Vagina (tissue), 2 donors: Measurements from ENCODE around the gene CFHR4.

ENCODE experiments used
- POLR2A ChIP-seq, 2 donors: fragments of 450-650 bp; IDR thresholded peaks; one replicate each; pipeline ENCODE4 v1.6.1; 2017; ENCODE audit warnings: antibody characterized with exemption in 2 of 2, mild to moderate bottlenecking in 2 of 2, moderate library complexity in 2 of 2
- TF ChIP-seq, protein P1 (sequence below), 3 experiments: fragments of 450-650 bp in 2 of 3; fragments of 200-600 bp in 1 of 3; sonication (generic) in 1 of 3; IDR thresholded peaks; one replicate each; pipeline ENCODE4 v1.5.1; 2017 to 2019; ENCODE audit warnings: antibody characterized with exemption in 3 of 3, mild to moderate bottlenecking in 2 of 3, moderate library complexity in 2 of 3

DNA sequence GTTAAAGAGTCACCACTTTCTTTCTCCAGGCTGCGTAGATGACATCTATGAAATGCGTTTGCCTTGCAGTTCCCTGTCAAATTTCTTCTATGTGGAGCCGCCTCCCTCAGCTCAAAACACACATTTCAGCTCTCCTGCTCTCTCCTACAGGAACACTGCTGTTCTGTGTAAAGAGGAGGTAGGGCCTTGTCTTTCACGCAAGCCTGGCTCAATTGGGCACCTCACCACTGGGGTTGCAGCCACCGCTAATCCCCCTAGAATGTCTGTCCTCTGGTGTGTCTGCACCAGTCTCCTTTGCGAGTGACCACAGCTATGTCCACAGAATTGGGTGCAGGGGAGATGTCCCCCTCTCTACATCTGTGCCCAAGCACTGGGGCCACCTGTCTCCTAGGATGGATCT, 31.8 kb upstream of the CFHR4 start:
- no peak for TF ChIP-seq POLR2A (IDR thresholded peaks at IDR 0.05)
- TF ChIP-seq, protein P1, sequence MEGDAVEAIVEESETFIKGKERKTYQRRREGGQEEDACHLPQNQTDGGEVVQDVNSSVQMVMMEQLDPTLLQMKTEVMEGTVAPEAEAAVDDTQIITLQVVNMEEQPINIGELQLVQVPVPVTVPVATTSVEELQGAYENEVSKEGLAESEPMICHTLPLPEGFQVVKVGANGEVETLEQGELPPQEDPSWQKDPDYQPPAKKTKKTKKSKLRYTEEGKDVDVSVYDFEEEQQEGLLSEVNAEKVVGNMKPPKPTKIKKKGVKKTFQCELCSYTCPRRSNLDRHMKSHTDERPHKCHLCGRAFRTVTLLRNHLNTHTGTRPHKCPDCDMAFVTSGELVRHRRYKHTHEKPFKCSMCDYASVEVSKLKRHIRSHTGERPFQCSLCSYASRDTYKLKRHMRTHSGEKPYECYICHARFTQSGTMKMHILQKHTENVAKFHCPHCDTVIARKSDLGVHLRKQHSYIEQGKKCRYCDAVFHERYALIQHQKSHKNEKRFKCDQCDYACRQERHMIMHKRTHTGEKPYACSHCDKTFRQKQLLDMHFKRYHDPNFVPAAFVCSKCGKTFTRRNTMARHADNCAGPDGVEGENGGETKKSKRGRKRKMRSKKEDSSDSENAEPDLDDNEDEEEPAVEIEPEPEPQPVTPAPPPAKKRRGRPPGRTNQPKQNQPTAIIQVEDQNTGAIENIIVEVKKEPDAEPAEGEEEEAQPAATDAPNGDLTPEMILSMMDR (IDR thresholded peaks at IDR 0.05) = no peak
